Hematopoietic multipotent progenitor cell treated with erythropoietin and hydrocortisone succinate and interleukin-3 and kit ligand, for 8 days (in vitro differentiated cells): Measurements from ENCODE around the gene GRB10.

Experiments used
- DNase-seq: peaks from one replicate; pipeline ENCODE4 v3.0.0-alpha.2; 2015

GRB10 gene

DNA sequence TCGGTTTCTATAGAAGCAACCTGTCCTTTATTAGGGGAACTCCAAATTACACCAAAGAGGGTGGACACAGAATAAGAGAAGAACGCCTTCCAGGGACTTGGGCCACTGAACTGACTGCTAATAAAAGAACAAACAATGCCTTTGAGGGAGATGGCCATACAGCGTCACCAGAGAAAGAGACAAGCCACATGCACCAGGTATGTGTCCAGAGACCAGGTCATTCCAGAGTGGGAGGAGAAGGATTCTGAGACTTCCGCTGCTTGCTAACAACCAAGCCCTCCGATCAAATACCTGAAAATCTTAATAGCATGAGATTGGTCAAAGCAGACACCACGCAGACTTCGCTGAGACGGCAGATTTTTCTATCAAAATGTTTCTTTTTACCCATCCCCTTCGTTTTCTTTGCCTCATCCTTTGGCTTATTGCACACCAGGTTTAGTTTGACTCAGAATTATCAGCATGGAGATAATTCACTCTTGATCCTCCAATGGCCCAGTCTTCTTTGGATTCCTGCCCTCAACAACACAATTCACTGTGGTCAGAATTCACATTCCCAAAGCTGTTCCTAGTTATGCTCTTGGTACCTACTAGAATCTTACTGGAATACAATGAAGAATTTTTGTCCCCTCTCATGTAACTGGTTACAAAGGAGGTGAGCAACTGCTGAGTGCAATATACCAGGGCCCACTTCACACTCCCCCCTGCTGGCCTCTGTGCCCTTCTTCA is 130.1 kb downstream of the GRB10 start:
- DNase-seq: no peak

DNA sequence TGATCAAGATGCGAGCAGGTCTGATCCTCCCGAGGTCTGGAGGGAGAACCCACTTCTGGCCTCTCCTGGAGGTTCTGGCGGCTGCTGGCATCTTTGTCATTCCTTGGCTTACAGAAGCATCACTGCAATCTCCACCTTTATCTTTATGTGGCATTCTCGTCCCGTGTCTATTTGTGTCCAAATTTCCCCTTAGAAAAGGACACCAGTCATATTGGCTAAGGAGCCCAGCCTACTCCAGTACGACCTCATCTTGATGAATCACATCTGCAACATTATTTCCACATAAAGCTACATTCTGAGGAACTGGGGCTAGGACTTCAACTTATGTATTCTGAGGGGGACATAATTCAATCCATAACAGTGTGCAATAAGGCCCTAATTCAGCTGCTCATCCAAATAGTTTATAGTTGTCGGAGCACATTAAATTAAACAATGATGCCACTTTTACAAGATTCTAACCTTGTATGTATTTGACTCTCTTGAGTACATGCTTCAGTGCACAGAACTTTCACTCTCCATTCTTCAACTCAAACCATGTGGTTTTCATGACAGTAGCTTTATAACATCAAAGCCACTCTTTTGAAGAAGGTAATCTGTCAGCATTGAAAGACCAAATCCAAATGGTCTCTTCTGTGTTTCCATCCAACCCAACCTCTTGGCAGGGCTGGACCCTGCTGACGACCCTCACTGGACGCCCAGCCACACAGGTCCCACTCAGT is 131.3 kb downstream of the GRB10 start:
- no peak for DNase-seq

DNA sequence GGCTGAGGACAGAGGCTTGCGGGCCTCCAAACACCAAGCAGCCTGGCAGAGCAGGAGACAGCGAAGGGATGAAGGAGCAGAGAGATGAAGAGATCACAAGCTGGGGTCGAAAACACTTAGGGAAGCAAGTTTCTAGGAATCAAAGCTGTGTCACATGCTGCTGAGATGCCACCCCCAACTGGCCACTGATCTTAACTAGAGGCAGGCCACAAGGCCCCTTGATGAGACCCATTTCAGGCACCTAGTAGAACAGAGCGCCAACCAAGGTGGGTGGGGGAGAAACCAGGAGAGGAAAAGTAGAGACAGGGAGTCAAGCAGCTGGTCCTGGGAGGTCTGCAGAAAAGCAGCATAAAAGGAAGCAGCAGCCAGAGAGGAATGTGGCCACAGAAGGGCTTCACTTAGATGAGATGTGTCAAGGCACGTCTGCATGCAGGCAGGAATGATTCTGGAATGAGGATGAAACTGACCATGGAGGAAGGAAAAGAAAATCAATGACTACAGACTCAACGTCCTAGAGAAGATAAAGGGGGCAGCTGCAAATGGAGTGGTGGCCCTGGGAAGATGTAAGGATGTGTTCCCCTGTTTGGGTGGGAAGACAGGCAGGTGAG is 132.5 kb downstream of the GRB10 start:
- no peak for DNase-seq

DNA sequence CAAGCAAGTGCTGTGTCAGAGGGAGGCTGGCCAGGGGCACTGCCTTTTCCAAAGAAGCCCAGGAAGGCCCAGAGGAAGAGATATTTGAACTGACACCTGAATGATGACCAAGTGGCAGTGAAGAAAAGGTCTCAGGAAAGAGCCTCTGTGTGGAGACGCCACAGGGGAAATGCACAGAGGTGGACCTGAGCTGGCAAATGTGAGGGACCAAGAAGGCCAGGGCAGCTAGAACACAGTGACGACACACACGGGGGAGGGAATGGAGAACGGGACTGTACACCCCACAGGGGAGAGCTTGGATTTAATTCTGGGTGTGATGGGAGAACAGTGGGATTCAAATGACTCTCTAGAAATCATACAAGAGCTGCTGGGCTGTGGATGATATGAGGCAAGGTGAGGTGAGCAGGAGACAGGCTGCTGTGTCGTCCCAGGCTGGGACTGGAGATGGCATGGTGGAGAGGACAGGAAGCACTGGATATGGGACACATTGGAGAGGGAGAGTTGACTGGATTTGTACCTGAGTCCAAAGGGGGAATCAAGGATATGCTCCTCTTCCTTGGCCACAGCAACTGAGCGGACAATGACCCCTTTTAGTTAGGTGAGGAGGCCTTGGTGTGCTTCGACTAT is 133.3 kb downstream of the GRB10 start:
- DNase-seq: no peak

DNA sequence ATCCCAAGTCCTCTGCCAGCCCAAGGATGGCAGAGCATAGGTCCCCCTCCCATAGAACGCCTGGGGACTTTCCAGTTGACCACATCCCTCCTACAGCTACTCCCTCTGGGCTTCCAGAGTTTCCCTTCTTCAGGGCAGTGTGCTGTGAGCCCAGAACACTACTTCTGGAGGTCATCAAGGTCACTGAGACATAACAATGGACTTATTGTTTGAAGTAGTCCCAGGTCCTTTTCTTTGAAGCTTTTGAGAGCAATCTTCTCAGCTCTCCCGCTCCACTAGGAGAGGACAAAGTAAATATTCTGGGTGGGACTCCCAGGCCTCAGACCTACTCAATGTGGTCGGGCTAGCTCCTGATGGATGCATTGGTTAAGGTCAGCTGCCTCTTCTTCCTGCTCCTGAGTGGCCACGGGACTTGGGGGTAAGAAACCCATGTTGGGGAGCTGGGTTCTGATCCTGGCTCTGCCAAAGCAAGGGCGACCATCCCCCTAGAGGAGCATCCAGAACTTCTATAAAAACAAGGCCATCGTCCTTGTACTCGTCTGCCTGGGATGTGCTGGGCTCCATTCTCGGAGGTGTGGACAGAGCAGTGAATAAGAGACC is 134.0 kb downstream of the GRB10 start:
- DNase-seq: no peak

DNA sequence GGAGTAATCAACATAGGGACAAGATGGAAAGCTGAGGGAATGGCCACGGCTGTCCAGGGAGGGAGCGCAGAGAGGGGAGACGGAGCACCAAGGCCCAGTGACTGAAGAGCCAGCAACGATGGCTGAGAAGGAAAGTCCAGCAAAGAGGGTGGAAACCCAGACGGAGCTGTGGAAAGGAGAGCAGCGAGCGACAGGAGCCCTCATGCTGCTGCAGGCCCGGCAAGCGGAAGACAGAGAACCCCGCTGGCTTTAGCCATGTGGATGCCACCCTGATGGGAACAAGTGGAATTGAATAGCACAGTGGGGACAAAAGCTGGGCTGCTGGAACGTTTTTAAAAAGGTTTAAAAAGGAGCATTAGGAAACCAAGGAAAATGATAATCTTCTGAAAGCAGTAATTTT is 134.6 kb downstream of the GRB10 start:
- no peak for DNase-seq

DNA sequence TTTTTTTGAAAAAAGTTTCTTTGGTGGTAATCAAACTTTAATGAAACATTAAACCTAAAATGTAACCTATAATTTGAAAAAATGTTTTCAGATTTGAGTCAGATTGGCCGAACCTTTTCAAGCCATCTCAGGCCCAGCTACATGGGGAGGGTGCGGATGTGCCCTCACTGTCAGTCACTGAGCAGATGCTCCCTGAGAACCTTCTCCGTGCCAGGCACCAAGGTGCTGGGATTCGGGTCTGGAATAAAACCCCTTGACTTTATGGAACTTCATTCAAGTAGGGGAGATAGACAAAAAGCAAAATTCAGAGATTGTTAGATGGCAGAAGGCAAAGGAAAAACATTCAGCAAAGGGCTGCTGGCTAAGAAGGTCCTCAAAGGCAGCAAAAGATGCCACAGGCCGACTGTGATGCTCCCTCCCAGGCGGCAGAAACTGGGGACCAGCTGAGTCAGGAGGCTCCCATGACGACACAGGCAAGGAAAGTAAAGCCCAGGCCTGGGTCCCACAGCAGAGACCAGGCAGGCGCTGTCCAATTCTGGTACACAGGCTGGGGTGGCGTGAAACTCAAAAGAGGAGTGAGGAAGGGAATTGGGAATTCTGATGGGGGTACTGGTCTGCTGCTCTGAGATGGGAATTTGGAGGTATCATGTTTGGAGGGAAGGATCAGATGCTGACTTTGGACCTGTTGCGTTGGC is 135.3 kb downstream of the GRB10 start:
- DNase-seq: no peak

DNA sequence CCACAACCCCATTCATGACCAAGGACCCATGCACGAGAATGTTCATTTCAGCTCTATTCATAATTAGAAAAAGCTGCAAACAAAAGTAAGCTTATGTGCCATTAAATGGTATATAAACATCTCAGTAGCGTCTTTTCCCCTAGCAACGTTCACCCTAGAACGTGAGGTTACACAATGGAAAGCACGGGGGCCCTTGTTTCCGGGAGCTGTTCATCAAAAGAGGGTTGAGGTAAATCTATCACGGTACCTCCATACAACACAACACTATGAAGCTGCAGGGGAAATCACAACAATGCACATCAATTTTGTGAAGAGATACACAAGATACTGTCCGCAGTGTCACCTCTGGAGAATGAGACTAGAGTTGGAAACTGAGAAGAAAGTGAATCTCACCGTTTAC is 136.6 kb downstream of the GRB10 start:
- no peak for DNase-seq

DNA sequence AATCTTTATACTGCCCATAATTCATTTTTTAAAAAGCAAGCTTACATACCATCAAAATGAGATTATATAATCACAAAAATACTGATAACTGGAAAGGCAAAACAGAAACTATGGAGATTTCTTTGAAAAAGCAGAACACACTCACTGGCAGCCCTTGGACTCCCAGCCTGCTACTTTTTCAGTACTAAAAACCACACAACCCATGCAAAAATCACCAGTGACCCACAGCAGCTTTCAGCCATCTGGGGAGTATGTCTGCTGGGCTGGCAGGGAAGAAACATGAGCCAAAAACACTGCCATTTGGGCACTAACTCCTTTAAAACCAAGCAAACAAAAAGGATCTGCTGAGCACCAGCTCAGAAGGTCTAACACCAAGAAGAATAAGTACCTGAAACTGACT is 137.5 kb downstream of the GRB10 start:
- no peak for DNase-seq

DNA sequence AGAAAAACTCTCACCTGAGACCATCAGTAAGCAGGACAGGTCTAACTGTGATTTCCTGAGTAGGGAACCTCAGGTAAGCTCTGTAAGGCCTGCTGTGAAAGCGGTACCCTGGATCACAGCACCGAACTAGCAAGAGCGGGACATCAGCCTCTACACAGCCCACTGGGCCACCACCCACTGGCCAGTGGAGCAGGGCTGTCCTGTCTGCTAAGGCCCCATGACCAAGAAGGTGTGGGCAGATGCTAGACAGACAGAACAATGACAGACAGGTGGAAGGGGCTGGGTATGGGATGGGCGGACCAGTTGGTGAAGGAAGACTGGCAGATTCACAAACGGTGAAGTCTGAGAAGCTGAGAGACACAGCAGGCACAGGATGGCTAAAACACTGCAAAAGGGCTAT is 138.1 kb downstream of the GRB10 start:
- DNase-seq: no peak

DNA sequence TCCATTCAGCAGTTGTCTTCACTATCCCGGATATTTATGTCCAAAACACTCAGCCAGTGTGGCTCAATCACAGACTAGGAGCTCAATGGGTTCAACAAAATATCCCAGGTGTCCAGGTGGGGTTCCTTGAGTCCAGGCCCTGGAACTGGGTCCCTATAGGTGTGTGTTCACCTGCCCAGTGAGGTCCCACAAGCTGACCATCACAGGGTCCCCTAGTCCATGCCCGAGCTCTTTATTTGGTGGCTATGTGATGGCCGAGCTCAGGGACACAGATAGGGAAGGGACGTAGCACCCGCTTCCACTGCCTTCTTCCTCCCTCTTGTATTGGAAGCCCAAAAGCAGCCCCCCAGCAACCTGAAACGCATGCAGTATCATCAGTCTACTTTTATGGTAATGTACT is 138.6 kb downstream of the GRB10 start:
- DNase-seq: no peak

DNA sequence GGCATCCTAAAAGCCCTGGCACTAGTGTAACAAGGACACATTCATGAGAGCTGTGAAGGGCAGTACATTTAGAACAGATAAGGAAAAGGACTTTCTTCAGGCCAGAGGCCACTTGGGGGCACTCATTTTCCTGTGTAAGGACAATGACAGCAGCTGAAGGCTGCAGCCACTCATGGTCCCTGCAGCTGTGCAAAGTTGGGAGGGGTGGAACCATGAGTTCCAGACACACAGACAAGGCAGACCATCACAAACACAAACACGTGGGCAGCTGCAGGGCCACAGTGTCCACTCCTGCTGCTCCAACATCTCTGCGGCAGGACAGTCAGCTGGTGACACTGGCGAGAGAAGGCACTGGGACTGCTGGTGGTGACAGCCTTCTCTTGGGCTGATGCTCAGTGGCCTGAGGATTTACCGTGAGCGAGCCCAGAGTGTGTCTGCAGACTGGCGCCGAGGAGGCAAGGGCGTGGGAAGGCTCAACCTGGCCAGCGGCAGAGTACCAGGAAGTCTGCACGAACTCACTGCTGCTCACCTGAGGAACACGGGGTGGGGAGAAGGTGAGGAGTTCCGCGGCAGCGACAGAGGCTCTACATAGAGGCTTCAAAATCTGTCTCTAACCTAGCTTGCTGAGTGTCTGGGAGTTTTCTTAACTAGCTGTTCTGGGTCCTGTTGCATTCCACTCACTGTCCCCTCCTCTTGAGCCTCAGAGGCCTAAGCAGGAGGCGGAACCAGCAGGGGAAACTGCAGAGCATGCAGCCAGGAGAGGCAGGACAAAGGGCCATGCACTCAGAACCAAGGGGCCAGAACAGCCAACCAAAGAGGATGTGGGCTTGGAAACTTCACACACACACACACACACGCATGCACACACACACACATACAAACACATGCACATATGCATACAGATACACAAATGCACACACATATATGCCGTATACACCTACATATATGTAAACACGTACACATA is 141.0 kb downstream of the GRB10 start:
- DNase-seq: peak; percentile 23

DNA sequence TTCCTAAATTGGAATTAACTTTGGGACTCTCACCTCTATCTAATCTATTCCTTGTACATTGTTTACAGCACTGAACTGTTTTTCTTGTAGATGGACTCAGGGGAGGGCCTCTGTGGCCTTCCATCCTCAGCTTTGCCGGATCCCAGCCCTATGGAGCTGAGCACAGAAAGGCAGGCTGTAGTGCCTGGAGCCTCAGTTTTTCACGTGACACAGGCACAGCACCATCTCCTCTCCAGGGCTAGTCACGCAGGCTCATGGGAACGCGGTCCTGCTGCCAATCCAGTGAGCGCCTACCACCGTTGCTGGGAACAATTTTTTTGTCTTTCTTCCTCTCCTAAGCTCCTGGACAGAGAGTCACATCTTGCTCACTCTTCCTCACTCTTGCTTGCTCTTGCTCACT is 141.9 kb downstream of the GRB10 start:
- DNase-seq: no peak

DNA sequence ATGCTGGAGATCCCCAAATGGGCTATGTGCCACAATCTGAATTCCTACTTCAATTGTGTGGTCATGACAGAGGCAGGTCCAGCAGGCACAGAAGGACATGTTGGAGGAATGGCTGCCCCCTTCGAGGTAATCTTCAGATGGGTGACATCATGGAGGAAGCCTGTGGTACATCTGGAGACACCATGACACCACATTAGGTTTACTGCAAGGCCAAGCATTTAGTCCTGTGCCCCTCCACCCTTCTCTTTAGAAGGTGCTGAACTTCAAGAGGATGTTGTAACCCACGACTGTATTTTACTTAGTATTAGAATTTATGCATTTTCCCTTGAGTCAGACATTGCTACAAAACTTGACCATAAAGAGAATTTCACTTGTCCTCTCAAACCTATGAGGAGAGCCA is 142.4 kb downstream of the GRB10 start:
- no peak for DNase-seq

DNA sequence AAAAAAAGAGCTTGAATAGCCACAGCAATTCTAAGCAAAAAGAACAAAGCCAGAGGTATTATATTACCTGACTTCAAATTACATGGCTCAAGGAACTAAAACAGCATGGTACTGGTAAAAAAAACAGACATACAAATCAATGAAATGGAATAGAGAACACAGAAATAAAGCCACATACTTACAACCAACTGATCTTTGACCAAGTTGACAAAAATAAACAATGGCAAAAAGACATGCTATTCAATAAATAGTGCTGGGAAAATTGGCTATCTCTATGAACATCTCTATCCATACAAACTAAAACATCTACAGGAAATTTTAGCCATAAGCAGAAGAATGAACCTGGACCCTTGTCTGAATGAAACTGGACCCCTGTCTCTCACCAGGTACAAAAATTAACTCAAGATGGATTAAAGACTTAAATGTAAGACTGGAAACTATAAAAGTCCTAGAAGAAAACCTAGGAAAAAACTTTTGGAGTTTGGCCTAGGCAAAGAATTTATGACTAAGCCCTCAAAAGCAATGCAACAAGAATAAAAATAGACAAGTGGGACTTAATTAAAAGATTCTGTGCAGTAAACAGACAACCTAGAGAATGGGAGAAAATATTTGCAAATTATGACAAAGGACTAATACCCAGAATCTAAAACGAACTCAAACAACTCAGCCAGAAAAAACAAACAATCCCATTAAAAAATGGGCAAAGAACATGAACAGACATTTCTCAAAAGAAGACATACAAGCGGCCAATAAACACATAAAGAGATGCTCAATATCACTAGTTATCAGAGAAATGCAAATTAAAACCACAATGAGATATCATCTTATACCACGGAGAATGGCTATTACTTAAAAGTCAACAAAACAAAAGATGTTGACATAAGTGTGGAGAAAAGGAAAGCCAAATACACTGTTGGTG is 144.7 kb downstream of the GRB10 start:
- DNase-seq: no peak

DNA sequence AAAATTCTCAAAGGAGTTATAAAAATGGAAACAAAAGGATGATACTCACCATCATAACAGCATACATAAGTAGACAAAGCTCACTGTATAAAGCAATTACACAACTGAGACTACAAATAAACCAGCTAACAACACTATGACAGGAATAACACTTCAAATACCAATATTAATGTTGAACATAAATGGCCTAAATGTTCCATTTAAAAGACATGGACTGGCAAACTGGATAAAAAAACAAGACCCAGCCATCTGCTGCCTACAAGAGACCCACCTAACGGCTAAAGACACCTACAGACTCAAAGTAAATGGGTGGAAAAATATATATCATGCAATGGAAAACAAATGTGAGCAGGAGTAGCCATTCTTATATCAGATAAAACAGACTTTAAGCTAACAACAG is 148.3 kb downstream of the GRB10 start:
- DNase-seq: no peak

DNA sequence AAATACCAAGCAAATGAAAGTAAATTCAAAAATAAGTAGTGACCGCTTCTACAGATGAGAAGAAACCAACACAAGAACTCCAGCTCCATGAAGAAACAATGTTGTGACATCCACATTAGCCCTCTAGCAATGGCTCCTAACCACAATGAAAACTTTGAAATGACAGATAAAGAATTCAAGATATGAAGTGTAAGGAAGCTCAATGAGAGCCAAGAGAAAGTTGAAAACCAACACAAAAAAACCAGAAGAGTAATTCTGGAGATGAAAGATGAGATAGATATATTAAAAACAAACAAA is 149.3 kb downstream of the GRB10 start:
- peak; percentile 20 for DNase-seq

DNA sequence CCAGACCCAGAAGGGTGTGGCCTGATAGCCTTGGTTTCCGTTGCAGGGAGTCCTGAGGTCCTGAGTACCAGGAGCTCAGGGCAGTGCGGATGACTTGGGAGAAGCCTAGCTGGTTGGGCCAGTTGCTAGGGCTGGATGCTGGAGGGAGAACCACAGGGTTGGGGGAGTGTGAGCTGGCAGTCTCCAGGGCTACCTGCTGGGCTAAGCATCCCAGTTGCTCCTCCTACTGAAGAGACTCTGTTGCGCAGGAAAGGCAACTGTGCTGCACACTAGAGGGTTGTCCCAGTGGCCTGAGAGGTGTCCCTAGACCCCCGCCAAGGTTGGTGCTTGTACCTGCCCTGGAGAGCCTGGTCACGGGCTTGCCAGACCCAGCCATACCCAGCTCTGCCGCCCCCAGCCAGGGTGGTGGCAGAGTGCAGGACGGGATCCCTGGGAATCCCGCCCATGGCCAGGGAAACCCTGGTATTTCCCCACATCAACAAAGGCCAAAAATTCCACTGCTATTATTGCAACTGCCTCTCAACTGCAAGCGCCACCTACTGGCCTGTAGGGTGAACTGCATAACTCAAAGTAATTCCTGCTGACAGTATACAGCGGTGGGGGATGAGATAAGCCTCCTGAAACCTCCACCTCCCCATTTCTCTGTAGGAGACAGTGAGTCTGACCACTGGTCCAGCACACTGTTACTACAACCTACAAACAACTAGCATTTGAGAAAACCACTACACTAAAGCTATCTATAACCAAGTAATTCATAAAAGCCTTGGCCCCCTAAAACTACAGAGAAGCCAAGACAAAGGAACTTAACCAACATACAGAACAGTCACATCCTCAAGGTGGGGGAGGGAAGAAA is 149.9 kb downstream of the GRB10 start:
- peak; percentile 67 for DNase-seq

DNA sequence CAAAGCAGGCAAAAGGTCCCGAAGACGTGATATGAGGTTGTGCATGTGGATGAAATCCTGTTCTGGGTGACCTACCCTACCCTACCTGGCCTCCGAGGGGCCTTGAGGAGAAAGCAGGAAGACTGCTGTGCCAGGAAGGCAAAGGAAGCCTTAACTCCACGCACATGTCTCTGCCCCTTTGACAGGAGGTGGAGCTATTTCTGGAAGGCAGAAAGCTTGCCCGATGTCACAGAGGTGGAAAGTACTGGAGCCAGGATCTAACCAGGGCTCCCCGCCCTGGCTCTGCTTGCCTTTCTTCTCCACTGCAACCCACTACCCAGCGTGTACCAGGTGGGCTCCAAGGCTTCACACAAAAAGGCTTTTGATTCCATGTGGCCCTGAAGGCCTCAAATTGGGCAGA is 151.1 kb downstream of the GRB10 start:
- no peak for DNase-seq

DNA sequence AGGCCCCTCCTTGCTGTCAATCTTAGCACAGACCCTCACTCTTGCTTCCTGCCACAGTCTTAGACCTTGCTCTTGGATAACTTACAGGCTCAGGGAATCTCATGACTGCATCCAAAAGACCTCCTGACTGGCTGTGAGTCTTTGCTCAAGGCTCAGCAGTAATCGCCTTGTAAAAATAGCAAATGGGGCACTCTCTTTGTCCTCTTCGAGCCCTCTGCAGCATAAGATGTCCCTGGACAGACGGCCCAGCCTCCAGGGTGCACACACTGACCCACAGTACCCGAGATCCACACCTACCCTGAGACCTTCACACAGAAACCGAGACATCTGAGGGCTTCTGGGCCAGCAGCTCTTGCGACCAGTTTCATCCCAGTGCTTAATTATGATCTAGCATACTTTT is 151.6 kb downstream of the GRB10 start:
- DNase-seq: no peak
